CD8-positive, alpha-beta memory T cell (primary cell): ENCODE measurements around the gene UBE2Q1. TPM values are rescaled to one million over a fixed set of nuclear protein-coding genes. Genes with fewer than 3 reads are reported as not detected.

ENCODE experiments used
- CTCF ChIA-PET: fragments of 350-600 bp; sonication (Branson Sonifier 250); formaldehyde crosslinking; loops from one replicate; lab custom pipeline; 2021; ENCODE audit warnings: antibody characterized with exemption; lab: Charles Lee
- POLR2A ChIA-PET: fragments of 350-600 bp; sonication (Branson Sonifier 250); formaldehyde crosslinking; loops from one replicate; lab custom pipeline; 2021; ENCODE audit warnings: antibody characterized with exemption; lab: Charles Lee
- DNase-seq, 5 donors: peaks; one replicate each; pipeline versions ENCODE4 v3.0.0 to v3.0.0-alpha.2; 2020 to 2022; ENCODE audit warnings: mixed read lengths in 1 of 5
- H3K27ac ChIP-seq: one replicate; pipeline ENCODE4 v1.7.0; 2013; ENCODE audit warnings: low read depth, mild to moderate bottlenecking, low read length, moderate library complexity
- H3K27me3 ChIP-seq: 2 replicates; pipeline ENCODE4 v1.7.0; 2013; ENCODE audit warnings: low read length, mild to moderate bottlenecking; ENCODE audit not compliant: insufficient read depth, poor library complexity, severe bottlenecking
- H3K36me3 ChIP-seq: 2 replicates; pipeline ENCODE4 v1.7.0; 2013; ENCODE audit warnings: mild to moderate bottlenecking, low read length, moderate library complexity; ENCODE audit not compliant: insufficient read depth
- H3K4me1 ChIP-seq: 2 replicates; pipeline ENCODE4 v1.7.0; 2013; ENCODE audit warnings: mild to moderate bottlenecking, low read length, moderate library complexity; ENCODE audit not compliant: insufficient read depth
- H3K4me3 ChIP-seq: 2 replicates; pipeline ENCODE4 v1.7.0; 2013; ENCODE audit warnings: mild to moderate bottlenecking, low read length
- H3K9me3 ChIP-seq: 2 replicates; pipeline ENCODE4 v1.7.0; 2013; ENCODE audit warnings: mild to moderate bottlenecking, low read length
- H3K27ac Mint-ChIP-seq, 8 donors: one replicate each; pipeline ENCODE4 v1.8.0; 2020 to 2021; ENCODE audit warnings: mixed read lengths in 8 of 8, mild to moderate bottlenecking in 6 of 8, inconsistent platforms in 3 of 8, moderate library complexity in 3 of 8
- H3K27me3 Mint-ChIP-seq, 2 donors: one replicate each; pipeline ENCODE4 v1.8.0; 2020 to 2021; ENCODE audit warnings: mixed read lengths in 2 of 2, mild to moderate bottlenecking in 1 of 2, moderate library complexity in 1 of 2
- H3K36me3 Mint-ChIP-seq, 3 donors: one replicate each; pipeline ENCODE4 v1.8.0; 2020 to 2021; ENCODE audit warnings: mixed read lengths in 3 of 3, inconsistent platforms in 1 of 3, mild to moderate bottlenecking in 1 of 3
- H3K4me1 Mint-ChIP-seq, 3 donors: one replicate each; pipeline ENCODE4 v1.8.0; 2020 to 2021; ENCODE audit warnings: mixed read lengths in 3 of 3, inconsistent platforms in 1 of 3, mild to moderate bottlenecking in 1 of 3
- H3K4me3 Mint-ChIP-seq, 7 donors: one replicate each; pipeline ENCODE4 v1.8.0; 2020 to 2021; ENCODE audit warnings: mixed read lengths in 7 of 7, mild to moderate bottlenecking in 6 of 7, moderate library complexity in 4 of 7, inconsistent platforms in 2 of 7
- H3K9me3 Mint-ChIP-seq, 5 donors: one replicate each; pipeline ENCODE4 v1.8.0; 2020 to 2022; ENCODE audit warnings: mixed read lengths in 5 of 5, mild to moderate bottlenecking in 3 of 5, moderate library complexity in 2 of 5, inconsistent platforms in 1 of 5
- polyA plus RNA-seq: library from polyadenylated mRNA; unstranded; fragments of 300-500 nt; fragmentation: Illumina TruSeq; gene quantifications from one replicate; pipeline ENCODE4 v1.2.3, GENCODE V29; 2021
- total RNA-seq, 2 experiments: library from RNA; stranded (reverse); gene quantifications; one replicate each; pipeline ENCODE4 v1.2.3, GENCODE V29; 2021

The UBE2Q1 gene
- 10 to 100 TPM; 83.8 to 97.8 TPM for total RNA-seq
- 16.2 TPM for polyA plus RNA-seq

GRCh38 chr1:154557939-154558719, at the start of gene UBE2Q1:
Gene UBE2Q1 (minus strand): TSS chr1:154558662. CDS start chr1:154558553, 109 bp downstream.
- POLR2A ChIA-PET: interaction anchor here (0.7 kb wide), 1 partner anchor 116 kb away, joined by 3 read pairs; no protein-coding TSS in a partner anchor
- peak within 1 kb of the TSS; percentile 65 for H3K27ac ChIP-seq
- peaks cover 24% of the 10 kb centered on the region for H3K4me1 ChIP-seq
- H3K27me3 ChIP-seq: no peaks in the 10 kb centered on the region
- peak within 1 kb of the TSS; percentile 90 to 96 (median 92) for H3K4me3 Mint-ChIP-seq
- peak within 1 kb of the TSS; percentile 87 for H3K4me3 ChIP-seq
- H3K36me3 ChIP-seq: peaks cover 27% of the 10 kb centered on the region
- CTCF ChIA-PET: no interaction called here
- peaks cover 0 to 2% of the 10 kb centered on the region in 2 donors for H3K27me3 Mint-ChIP-seq
- H3K4me1 Mint-ChIP-seq: peaks cover 36 to 53% (median 49%) of the 10 kb centered on the region in 3 donors
- H3K36me3 Mint-ChIP-seq: peaks cover 4 to 46% (median 17%) of the 10 kb centered on the region in 3 donors
- H3K9me3 Mint-ChIP-seq: no peaks in the 10 kb centered on the region
- peak within 1 kb of the TSS; percentile 86 to 96 (median 94) for H3K27ac Mint-ChIP-seq
- H3K9me3 ChIP-seq: no peaks in the 10 kb centered on the region
- DNase-seq: peak; percentile 15 to 60 (median 24)

- Mint-ChIP-seq H3K4me1 (peaks cover 69 to 87% (median 84%) of the 10 kb centered on the region in 3 donors), H3K36me3 (peaks cover 0 to 43% (median 5%) of the 10 kb centered on the region in 3 donors), H3K9me3 (no peaks in the 10 kb centered on the region), H3K27ac (peak within 1 kb of the TSS; percentile 97 to 100 (median 99)), H3K27me3 (no peaks in the 10 kb centered on the region), H3K4me3 (peak within 1 kb of the TSS; percentile 96 to 100 (median 99))
- DNase-seq: peak; percentile 80 to 94 (median 89)
- ChIA-PET POLR2A (interaction anchor here (0.6 to 3.4 kb wide), 2 partner anchors 15 to 19 kb away, joined by 5 to 26 read pairs; no protein-coding TSS in a partner anchor), CTCF (interaction anchor here (0.7 to 1.5 kb wide), 8 partner anchors 9 to 348 kb away, joined by 3 to 5 read pairs (median 3); no protein-coding TSS in a partner anchor)
- peaks cover 6% of the 10 kb centered on the region for H3K36me3 ChIP-seq
- H3K4me3 ChIP-seq: peak within 1 kb of the TSS; percentile 98
- H3K27ac ChIP-seq: peak within 1 kb of the TSS; percentile 93
- H3K27me3 ChIP-seq: no peaks in the 10 kb centered on the region
- H3K4me1 ChIP-seq: peaks cover 62% of the 10 kb centered on the region
- no peaks in the 10 kb centered on the region for H3K9me3 ChIP-seq
Measured at GRCh38 chr1:154607609-154608396, 49.3 kb upstream of the UBE2Q1 start, which contains the start of gene ADAR. Gene ADAR (minus strand): TSS chr1:154608186. CDS start chr1:154608006, 180 bp downstream.

GRCh38 chr1:154607106-154607608, 48.7 kb upstream of the UBE2Q1 start:
- H3K9me3 Mint-ChIP-seq: no peaks in the 10 kb centered on the region
- H3K4me3 ChIP-seq: peak overlapping the region; percentile 98

GRCh38 chr1:154605534-154605933, 47.1 kb upstream of the UBE2Q1 start:
- H3K36me3 Mint-ChIP-seq: peaks cover 0 to 64% (median 11%) of the 10 kb centered on the region in 3 donors
- H3K27ac Mint-ChIP-seq: peak overlapping the region; percentile 61 to 97 (median 82)
- peaks cover 81 to 95% (median 92%) of the 10 kb centered on the region in 3 donors for H3K4me1 Mint-ChIP-seq
- H3K27me3 ChIP-seq: no peaks in the 10 kb centered on the region
- no peaks in the 10 kb centered on the region for H3K9me3 ChIP-seq
- CTCF ChIA-PET: interaction anchor here (1.2 to 1.4 kb wide), 5 partner anchors 11 to 59 kb away, joined by 3 to 4 read pairs (median 3); no protein-coding TSS in a partner anchor
- H3K4me3 ChIP-seq: no peak overlapping the region
- POLR2A ChIA-PET: interaction anchor here (0.7 kb wide), 1 partner anchor 77 kb away, joined by 3 read pairs; no protein-coding TSS in a partner anchor
- no peak for DNase-seq
- no peaks in the 10 kb centered on the region for H3K9me3 Mint-ChIP-seq
- peak overlapping the region; percentile 9 to 70 (median 57) for H3K4me3 Mint-ChIP-seq
- H3K27me3 Mint-ChIP-seq: no peaks in the 10 kb centered on the region
- peaks cover 79% of the 10 kb centered on the region for H3K4me1 ChIP-seq
- no peak overlapping the region for H3K27ac ChIP-seq
- H3K36me3 ChIP-seq: peaks cover 25% of the 10 kb centered on the region

More at GRCh38 chr1:154607106-154607608, 48.7 kb upstream of the UBE2Q1 start:
- Histone ChIP-seq H3K9me3 (no peaks in the 10 kb centered on the region), H3K4me1 (peaks cover 67% of the 10 kb centered on the region), H3K36me3 (peaks cover 9% of the 10 kb centered on the region), H3K27me3 (no peaks in the 10 kb centered on the region), H3K27ac (peak overlapping the region; percentile 93)
- no peaks in the 10 kb centered on the region for H3K27me3 Mint-ChIP-seq
- POLR2A ChIA-PET: no interaction called here
- peaks cover 0 to 48% (median 5%) of the 10 kb centered on the region in 3 donors for H3K36me3 Mint-ChIP-seq
- H3K4me3 Mint-ChIP-seq: peak overlapping the region; percentile 96 to 100 (median 99)
- CTCF ChIA-PET: interaction anchor here (1.0 to 1.1 kb wide), 2 partner anchors 8 to 336 kb away, joined by 3 read pairs; no protein-coding TSS in a partner anchor
- peak overlapping the region; percentile 97 to 100 (median 99) for H3K27ac Mint-ChIP-seq
- peaks cover 73 to 93% (median 91%) of the 10 kb centered on the region in 3 donors for H3K4me1 Mint-ChIP-seq
- DNase-seq: no peak

GRCh38 chr1:154603317-154603716, 44.9 kb upstream of the UBE2Q1 start:
- H3K4me3 Mint-ChIP-seq: peak overlapping the region in 2 of 7 donors; percentile 32 to 37
- POLR2A ChIA-PET: no interaction called here
- Histone ChIP-seq H3K4me1 (peaks cover 61% of the 10 kb centered on the region), H3K36me3 (peaks cover 41% of the 10 kb centered on the region), H3K4me3 (no peak overlapping the region), H3K9me3 (no peaks in the 10 kb centered on the region), H3K27me3 (no peaks in the 10 kb centered on the region), H3K27ac (no peak overlapping the region)
- H3K27ac Mint-ChIP-seq: peak overlapping the region in 7 of 8 donors; percentile 40 to 97 (median 74)
- H3K9me3 Mint-ChIP-seq: no peaks in the 10 kb centered on the region
- CTCF ChIA-PET: interaction anchor here (0.8 kb wide), 1 partner anchor 24 kb away, joined by 4 read pairs; no protein-coding TSS in a partner anchor
- peaks cover 0 to 81% (median 12%) of the 10 kb centered on the region in 3 donors for H3K36me3 Mint-ChIP-seq
- H3K27me3 Mint-ChIP-seq: no peaks in the 10 kb centered on the region
- peaks cover 72 to 92% (median 90%) of the 10 kb centered on the region in 3 donors for H3K4me1 Mint-ChIP-seq
- DNase-seq: no peak

GRCh38 chr1:154599658-154600057, 41.2 kb upstream of the UBE2Q1 start:
- peaks cover 73% of the 10 kb centered on the region for H3K36me3 ChIP-seq
- Mint-ChIP-seq H3K9me3 (no peaks in the 10 kb centered on the region), H3K4me1 (peaks cover 46 to 61% (median 54%) of the 10 kb centered on the region in 3 donors), H3K27me3 (no peaks in the 10 kb centered on the region), H3K4me3 (peak overlapping the region in 2 of 7 donors; percentile 20 to 28), H3K27ac (peak overlapping the region in 7 of 8 donors; percentile 29 to 81 (median 51)), H3K36me3 (peaks cover 5 to 91% (median 17%) of the 10 kb centered on the region in 3 donors)
- H3K27me3 ChIP-seq: no peaks in the 10 kb centered on the region
- CTCF ChIA-PET: interaction anchor here (1.0 to 2.6 kb wide), 2 partner anchors 8 to 40 kb away, joined by 3 to 8 read pairs; no protein-coding TSS in a partner anchor
- H3K27ac ChIP-seq: no peak overlapping the region
- no peak for DNase-seq
- no peaks in the 10 kb centered on the region for H3K9me3 ChIP-seq
- no peak overlapping the region for H3K4me3 ChIP-seq
- POLR2A ChIA-PET: no interaction called here
- peaks cover 35% of the 10 kb centered on the region for H3K4me1 ChIP-seq
